ENCODE measurements around the gene VCX2. TPM values are rescaled to one million over a fixed set of nuclear protein-coding genes. Genes with fewer than 3 reads are reported as not detected.

Gene VCX2
- total and polyA plus RNA-seq, 2 of the 4 experiments (the other 2 are of a cell fraction), result not detected

Small RNA genes lying within 50 kb of the gene (microRNA-seq; reads per million reads assigned to microRNA genes)
- gene MIR651 (ENCODE audit: insufficient read depth in 1 of 2, insufficient read length in 1 of 2, unreplicated experiment in 1 of 2), result 4.1 to 4.7 reads per million in 2 experiments

Small RNA genes lying within 50 kb of the gene (small RNA-seq; reads per million reads assigned to genes)
- 0.35 to 179 (median 73.5) reads per million in 5 experiments for gene MIR651

Other genes with a start within 250 kb of the VCX2 start
- 10.6 and 14.3 TPM in 2 replicates for gene PNPLA4, start 243.9 kb downstream of the VCX2 start, total RNA-seq (2012; rRNA removed)
- 10.9 and 15.7 TPM in 2 replicates for gene PNPLA4, start 243.9 kb downstream of the VCX2 start, polyA plus RNA-seq (2012; rRNA removed)

All from IMR-90 (cell line).